Limb (tissue), 2 donors: ENCODE results near the gene BAIAP2L2.
"Not testable (repeated sequence)": the region's sequence is repeated elsewhere in the genome, so short reads cannot be mapped to it uniquely, and the experiment has no call there.

ENCODE experiments used
- DNase-seq, 2 donors: peaks; one replicate each; pipeline ENCODE4 v3.0.0-alpha.2; 2016; ENCODE audit errors: extremely low spot score in 2 of 2

The BAIAP2L2 gene

GRCh38 chr22:38040953-38041759 lies 69.3 kb downstream of the BAIAP2L2 start:
- DNase-seq, result no peak

- DNase-seq, result no peak
These were observed 71.3 kb downstream of the BAIAP2L2 start for GRCh38 chr22:38038890-38039812.

- DNase-seq, result no peak
These were observed 72.1 kb downstream of the BAIAP2L2 start for GRCh38 chr22:38038426-38038825.

- not testable (repeated sequence) for DNase-seq
These were observed 72.9 kb downstream of the BAIAP2L2 start for GRCh38 chr22:38037367-38038150.

GRCh38 chr22:38036392-38037062 lies 74.0 kb downstream of the BAIAP2L2 start:
- no peak for DNase-seq

- DNase-seq, result no peak
These were observed 75.0 kb downstream of the BAIAP2L2 start for GRCh38 chr22:38035530-38035885.
